Measurements from ENCODE around the gene CEP350.

GRCh38 chr1:180160357-180160756 lies 205.7 kb downstream of the CEP350 start:
- TF ChIP-seq, protein P1, sequence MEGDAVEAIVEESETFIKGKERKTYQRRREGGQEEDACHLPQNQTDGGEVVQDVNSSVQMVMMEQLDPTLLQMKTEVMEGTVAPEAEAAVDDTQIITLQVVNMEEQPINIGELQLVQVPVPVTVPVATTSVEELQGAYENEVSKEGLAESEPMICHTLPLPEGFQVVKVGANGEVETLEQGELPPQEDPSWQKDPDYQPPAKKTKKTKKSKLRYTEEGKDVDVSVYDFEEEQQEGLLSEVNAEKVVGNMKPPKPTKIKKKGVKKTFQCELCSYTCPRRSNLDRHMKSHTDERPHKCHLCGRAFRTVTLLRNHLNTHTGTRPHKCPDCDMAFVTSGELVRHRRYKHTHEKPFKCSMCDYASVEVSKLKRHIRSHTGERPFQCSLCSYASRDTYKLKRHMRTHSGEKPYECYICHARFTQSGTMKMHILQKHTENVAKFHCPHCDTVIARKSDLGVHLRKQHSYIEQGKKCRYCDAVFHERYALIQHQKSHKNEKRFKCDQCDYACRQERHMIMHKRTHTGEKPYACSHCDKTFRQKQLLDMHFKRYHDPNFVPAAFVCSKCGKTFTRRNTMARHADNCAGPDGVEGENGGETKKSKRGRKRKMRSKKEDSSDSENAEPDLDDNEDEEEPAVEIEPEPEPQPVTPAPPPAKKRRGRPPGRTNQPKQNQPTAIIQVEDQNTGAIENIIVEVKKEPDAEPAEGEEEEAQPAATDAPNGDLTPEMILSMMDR (IDR thresholded peaks at IDR 0.05): no peak
- TF ChIP-seq POLR2A (IDR thresholded peaks at IDR 0.05): no peak

Data from adrenal gland (tissue), 5 donors.